AG10803 (cell line): ENCODE results near the gene NEAT1.
A peak's percentile ranks its signal among the peaks of the same experiment; 100 is the strongest.

Experiments used
- DNase-seq: peaks from one replicate; pipeline ENCODE4 v3.0.0; 2010; ENCODE audit warnings: low read depth
- H3K4me3 ChIP-seq: 2 replicates; pipeline ENCODE4 v1.5.1; 2011; ENCODE audit warnings: mild to moderate bottlenecking, low read length, control low read depth
- CTCF ChIP-seq: conservative IDR thresholded peaks from 2 replicates; pipeline ENCODE4 v1.5.1; 2011; ENCODE audit warnings: mild to moderate bottlenecking, low read length, control low read depth, inconsistent platforms

The NEAT1 gene

GRCh38 chr11:65382804-65383368 is 39.7 kb upstream of the NEAT1 start:
- TF ChIP-seq CTCF = no peak
- DNase-seq = peak; percentile 13
- peak overlapping the region; percentile 62 for H3K4me3 ChIP-seq

GRCh38 chr11:65383778-65384177 is 38.8 kb upstream of the NEAT1 start:
- DNase-seq = no peak
- no peak overlapping the region for H3K4me3 ChIP-seq
- no peak for TF ChIP-seq CTCF

GRCh38 chr11:65384301-65384889 is 38.2 kb upstream of the NEAT1 start:
- no peak overlapping the region for H3K4me3 ChIP-seq
- TF ChIP-seq CTCF = no peak
- peak; percentile 57 for DNase-seq

- peak; percentile 77 for DNase-seq
- peak within 1 kb of the TSS; percentile 85 for H3K4me3 ChIP-seq
- no peak for TF ChIP-seq CTCF
Measured at GRCh38 chr11:65386307-65387140, 36.1 kb upstream of the NEAT1 start, which contains the start of gene FRMD8. Gene FRMD8, plus strand, starts transcription at chr11:65386637. Its CDS starts 400 bp downstream, at chr11:65387037.

- no peak overlapping the region; the same call in 1 of the 2 replicates for H3K4me3 ChIP-seq
- no peak for TF ChIP-seq CTCF
- DNase-seq = no peak
Measured at GRCh38 chr11:65388731-65389130, 33.9 kb upstream of the NEAT1 start.

GRCh38 chr11:65389294-65389980 is 33.2 kb upstream of the NEAT1 start:
- DNase-seq = no peak
- no peak for TF ChIP-seq CTCF
- no peak overlapping the region for H3K4me3 ChIP-seq
